Stimulated activated naive CD8-positive, alpha-beta T cell treated with anti-CD3 and anti-CD28 coated beads, Interleukin-15, Interleukin-2, amounts not matched to agents 100 ng/mL and 50 ng/mL, for 24 hours (primary cell): ENCODE measurements around the gene POLRMT.

ENCODE experiments used
- H3K27ac Mint-ChIP-seq: one replicate; pipeline ENCODE4 v1.8.0; 2021; ENCODE audit warnings: mild to moderate bottlenecking, mixed read lengths
- H3K27me3 Mint-ChIP-seq: one replicate; pipeline ENCODE4 v1.8.0; 2021; ENCODE audit warnings: mixed read lengths
- H3K36me3 Mint-ChIP-seq: one replicate; pipeline ENCODE4 v1.8.0; 2021; ENCODE audit warnings: low read depth, mixed read lengths
- H3K4me1 Mint-ChIP-seq: one replicate; pipeline ENCODE4 v1.8.0; 2021; ENCODE audit warnings: low read depth, mixed read lengths
- H3K4me3 Mint-ChIP-seq: one replicate; pipeline ENCODE4 v1.8.0; 2021; ENCODE audit warnings: mild to moderate bottlenecking, mixed read lengths
- H3K9me3 Mint-ChIP-seq: one replicate; pipeline ENCODE4 v1.8.0; 2021; ENCODE audit warnings: mixed read lengths

The POLRMT gene

DNA sequence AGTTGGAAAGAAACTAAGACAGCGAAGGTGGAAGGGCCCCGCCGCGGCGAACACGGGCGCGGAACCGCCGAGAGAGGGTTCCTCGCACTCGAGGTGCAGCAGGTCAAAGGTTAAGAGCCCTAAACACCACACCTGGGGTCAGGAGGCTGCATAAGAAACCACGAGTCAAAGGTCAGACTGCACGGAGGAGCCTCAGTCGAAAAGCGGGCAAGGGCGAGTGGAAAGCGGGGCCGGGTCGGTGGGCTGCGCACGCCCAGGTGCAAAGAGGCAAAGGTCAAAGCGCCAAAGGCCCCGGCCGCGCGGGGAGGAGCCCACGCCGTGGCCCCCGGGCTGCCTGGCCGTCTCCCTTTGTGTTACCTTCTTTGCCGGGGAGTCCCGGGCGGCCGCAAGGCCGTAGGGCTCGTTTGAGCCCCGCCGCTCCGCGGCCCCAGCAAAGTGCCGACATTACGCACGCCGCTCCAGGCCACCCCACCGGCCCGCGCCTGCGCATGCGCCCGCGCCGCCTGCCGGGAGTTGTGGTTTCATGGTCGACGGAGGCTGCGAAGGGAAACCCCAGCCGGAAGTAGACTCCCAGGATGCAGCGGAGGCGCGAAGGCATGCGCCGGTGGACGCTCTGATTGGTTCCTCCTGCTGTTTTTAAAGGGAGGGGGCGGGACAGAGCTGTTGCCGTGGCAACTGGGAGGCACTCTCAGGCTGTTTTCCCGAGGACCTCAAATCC is at the start of gene POLRMT:
POLRMT (minus strand) TSS at position 470 of the 718 bp plus-strand sequence; CDS start at position 445, 25 bp downstream.
- Mint-ChIP-seq H3K27ac (peak within 1 kb of the TSS; percentile 96), H3K36me3 (peaks cover 21% of the 10 kb centered on the region), H3K9me3 (no peaks in the 10 kb centered on the region), H3K4me3 (peak within 1 kb of the TSS; percentile 98), H3K27me3 (no peaks in the 10 kb centered on the region), H3K4me1 (peaks cover 43% of the 10 kb centered on the region)

DNA sequence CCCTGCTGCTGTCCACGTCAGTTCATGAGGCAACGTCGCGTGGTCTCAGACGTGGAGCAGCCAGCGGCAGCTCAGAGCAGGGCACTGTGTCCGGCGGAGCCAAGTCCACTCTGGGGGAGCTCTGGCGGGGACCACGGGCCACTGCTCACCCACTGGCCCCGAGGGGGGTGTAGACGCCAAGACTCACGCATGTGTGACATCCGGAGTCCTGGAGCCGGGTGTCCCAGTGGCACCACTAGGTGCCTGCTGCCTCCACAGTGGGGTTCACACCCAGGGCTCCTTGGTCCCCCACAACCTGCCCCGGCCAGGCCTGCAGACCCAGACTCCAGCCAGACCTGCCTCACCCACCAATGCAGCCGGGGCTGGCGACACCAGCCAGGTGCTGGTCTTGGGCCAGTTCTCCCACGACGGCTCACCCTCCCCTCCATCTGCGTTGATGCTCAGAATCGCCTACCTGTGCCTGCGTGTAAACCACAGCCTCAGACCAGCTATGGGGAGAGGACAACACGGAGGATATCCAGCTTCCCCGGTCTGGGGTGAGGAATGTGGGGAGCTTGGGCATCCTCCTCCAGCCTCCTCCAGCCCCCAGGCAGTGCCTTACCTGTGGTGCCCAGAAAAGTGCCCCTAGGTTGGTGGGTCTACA is 49.5 kb upstream of the POLRMT start:
- no peak overlapping the region for H3K4me3 Mint-ChIP-seq
- H3K27ac Mint-ChIP-seq: no peak overlapping the region
- peaks cover 5% of the 10 kb centered on the region for H3K4me1 Mint-ChIP-seq
- H3K9me3 Mint-ChIP-seq: no peaks in the 10 kb centered on the region
- H3K27me3 Mint-ChIP-seq: no peaks in the 10 kb centered on the region
- no peaks in the 10 kb centered on the region for H3K36me3 Mint-ChIP-seq

DNA sequence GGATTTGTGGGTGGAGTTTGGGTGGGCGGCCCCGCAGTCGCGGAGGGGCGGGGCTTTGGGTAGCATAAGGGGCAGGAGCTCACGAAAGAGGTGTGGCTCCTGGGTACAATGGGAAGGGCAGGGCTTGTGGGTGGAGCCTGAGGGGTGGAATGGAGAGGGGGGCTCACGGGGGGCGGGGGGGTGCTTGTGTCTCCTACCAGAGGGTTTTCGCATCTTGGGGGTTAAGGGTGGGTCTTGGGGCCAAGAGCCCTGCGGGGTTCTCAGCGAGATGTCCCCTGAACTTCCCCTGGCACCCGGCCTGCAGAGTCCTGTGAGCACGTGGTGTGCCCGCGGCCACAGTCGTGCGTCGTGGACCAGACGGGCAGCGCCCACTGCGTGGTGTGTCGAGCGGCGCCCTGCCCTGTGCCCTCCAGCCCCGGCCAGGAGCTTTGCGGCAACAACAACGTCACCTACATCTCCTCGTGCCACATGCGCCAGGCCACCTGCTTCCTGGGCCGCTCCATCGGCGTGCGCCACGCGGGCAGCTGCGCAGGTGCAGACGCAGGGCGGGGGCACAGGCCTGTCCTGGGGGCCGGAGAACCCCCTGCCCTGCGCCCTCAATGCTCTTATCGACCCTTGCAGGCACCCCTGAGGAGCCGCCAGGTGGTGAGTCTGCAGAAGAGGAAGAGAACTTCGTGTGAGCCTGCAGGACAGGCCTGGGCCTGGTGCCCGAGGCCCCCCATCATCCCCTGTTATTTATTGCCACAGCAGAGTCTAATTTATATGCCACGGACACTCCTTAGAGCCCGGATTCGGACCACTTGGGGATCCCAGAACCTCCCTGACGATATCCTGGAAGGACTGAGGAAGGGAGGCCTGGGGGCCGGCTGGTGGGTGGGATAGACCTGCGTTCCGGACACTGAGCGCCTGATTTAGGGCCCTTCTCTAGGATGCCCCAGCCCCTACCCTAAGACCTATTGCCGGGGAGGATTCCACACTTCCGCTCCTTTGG is 48.0 kb upstream of the POLRMT start:
- H3K27me3 Mint-ChIP-seq: no peaks in the 10 kb centered on the region
- peak overlapping the region; percentile 88 for H3K4me3 Mint-ChIP-seq
- no peaks in the 10 kb centered on the region for H3K36me3 Mint-ChIP-seq
- no peaks in the 10 kb centered on the region for H3K9me3 Mint-ChIP-seq
- peaks cover 5% of the 10 kb centered on the region for H3K4me1 Mint-ChIP-seq
- peak overlapping the region; percentile 99 for H3K27ac Mint-ChIP-seq

DNA sequence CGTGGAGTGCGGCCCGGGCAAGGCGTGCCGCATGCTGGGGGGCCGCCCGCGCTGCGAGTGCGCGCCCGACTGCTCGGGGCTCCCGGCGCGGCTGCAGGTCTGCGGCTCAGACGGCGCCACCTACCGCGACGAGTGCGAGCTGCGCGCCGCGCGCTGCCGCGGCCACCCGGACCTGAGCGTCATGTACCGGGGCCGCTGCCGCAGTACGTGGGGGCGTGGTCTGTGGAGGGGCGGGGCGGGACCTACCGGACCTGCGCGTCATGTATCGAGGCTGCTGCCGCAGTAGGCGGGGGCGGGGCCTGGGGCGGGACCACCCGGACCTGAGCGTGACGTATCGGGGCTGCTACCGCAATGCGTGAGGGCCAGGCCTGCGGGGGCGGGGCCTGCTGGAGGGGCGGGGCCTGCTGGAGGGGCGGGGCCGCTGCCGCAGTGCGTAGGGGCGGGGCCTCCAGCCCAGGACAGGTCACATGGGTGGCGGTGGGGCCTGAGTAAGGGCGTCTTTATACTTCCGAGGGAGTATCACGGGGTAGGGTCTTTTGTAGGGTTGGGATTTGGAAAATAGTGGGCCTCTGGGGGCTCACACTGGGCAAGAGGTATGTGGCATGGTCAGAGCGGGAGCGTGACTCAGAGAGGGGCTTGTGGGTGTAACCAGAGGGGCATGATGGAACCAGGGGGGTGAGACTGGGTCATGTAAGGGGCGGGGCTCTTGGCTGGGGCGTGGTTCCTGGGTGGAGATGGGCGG is 47.1 kb upstream of the POLRMT start:
- H3K27me3 Mint-ChIP-seq: peaks cover 1% of the 10 kb centered on the region
- H3K9me3 Mint-ChIP-seq: no peaks in the 10 kb centered on the region
- peak overlapping the region; percentile 99 for H3K27ac Mint-ChIP-seq
- H3K4me3 Mint-ChIP-seq: peak overlapping the region; percentile 88
- H3K36me3 Mint-ChIP-seq: no peaks in the 10 kb centered on the region
- peaks cover 6% of the 10 kb centered on the region for H3K4me1 Mint-ChIP-seq

DNA sequence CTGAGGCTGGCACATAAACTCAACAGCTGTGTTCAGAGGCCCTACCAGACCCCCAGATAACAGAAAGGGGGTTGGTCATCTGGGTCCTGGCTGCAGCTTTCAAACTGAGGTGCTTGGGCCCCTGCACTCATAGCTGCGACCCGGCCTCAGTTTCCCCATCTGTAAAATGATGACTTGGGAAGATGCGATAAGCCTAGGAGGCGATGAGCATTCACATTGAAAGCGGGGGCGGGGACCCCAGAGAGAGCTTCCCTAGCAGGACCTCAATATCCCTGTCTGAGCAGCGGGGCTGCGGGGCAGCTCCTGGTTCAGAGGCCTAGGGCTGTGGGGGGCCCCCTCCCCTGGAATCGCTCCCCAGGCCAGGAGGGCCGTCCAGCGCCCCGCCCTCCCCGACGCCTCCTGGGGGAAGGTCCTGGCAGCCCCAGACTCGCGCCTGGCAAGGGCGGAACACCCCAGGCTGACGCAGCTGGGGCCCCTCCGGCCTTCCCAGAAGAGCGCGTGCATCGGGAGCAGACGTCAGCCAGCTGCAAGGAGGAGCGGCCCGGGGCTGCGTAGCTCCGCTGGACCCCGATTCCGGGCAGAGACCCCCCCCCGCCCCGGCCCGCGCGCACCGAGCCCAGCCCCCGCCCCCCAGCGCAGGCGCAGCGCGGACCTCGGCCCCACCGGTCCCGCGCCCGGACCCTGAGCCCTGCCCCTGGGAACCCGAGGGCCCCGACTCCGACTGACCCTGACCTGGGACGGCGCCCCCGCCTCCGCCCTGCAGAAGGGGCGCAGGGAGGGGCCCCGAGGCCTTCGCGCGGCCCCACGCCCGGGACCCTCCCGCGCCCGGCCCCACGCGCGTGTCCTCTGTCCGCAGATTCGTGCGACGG is 46.3 kb upstream of the POLRMT start:
- H3K4me3 Mint-ChIP-seq: peak overlapping the region; percentile 73
- H3K27ac Mint-ChIP-seq: peak overlapping the region; percentile 52
- H3K27me3 Mint-ChIP-seq: peaks cover 7% of the 10 kb centered on the region
- H3K9me3 Mint-ChIP-seq: no peaks in the 10 kb centered on the region
- H3K36me3 Mint-ChIP-seq: no peaks in the 10 kb centered on the region
- H3K4me1 Mint-ChIP-seq: peaks cover 11% of the 10 kb centered on the region

DNA sequence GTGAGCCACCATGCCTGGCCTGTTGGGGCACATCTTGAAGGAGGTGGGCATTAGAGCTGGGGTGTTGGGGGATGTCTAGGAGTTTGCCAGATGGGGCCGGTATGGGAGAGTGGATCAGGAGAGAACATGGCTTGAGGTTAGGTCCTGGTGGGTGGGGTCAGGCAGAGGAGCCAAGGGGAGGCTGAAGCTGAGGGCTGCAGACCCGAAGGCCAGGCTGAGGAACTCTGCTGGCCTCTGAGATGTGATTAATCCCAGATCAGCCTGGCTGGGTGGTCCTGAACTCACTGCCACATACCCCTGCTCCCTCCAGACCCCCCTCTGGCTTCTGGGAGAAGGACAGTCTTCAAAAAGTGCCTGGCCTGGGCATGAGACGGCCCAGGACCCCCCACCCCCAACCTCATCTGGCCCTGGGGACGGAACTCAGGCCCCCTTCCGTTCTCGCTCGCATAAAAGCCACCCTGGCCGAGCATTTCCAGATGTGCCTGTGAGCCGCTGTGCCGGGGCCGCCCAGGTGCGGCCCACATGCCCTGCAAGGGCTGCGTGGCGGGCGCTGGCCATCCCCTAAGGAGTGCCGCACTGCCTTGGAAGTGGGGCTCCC is 45.6 kb upstream of the POLRMT start:
- H3K36me3 Mint-ChIP-seq: no peaks in the 10 kb centered on the region
- peaks cover 7% of the 10 kb centered on the region for H3K27me3 Mint-ChIP-seq
- no peaks in the 10 kb centered on the region for H3K9me3 Mint-ChIP-seq
- peaks cover 11% of the 10 kb centered on the region for H3K4me1 Mint-ChIP-seq
- H3K4me3 Mint-ChIP-seq: peak overlapping the region; percentile 73
- no peak overlapping the region for H3K27ac Mint-ChIP-seq

DNA sequence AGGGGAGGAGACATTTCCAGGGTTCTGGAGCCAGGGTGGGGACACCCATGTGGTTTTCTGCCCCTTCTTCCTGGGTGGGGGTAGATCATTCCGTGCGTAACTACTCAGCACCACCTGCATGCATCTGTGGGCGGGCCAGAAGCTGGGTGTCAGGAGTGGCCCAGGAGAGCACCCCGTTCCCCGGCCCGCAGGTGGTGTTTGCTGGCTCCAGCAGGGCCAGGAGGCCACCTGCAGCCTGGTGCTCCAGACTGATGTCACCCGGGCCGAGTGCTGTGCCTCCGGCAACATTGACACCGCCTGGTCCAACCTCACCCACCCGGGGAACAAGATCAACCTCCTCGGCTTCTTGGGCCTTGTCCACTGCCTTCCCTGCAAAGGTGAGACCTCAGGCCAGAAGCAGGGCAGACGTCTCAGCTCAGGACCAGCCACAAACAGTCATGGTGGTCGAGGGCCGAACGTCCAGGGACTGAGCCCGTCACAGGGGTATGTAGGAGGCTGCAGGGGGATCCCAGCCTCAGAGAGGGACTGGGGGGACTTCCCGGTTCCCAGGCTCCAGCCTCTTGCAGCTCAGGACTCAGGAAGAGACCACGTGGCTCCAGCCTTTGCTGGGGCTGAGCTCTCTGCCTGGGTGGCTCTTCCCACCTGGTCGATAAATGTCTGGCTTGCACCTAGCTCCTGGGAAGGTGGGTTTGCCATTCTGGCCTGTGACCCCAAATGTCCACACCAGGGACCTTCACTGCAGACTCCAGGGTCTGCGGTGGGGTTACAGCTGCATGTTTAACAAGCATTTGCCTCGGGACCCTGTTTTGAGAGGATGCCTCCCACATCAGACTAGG is 44.5 kb upstream of the POLRMT start:
- H3K9me3 Mint-ChIP-seq: no peaks in the 10 kb centered on the region
- peaks cover 7% of the 10 kb centered on the region for H3K27me3 Mint-ChIP-seq
- H3K4me1 Mint-ChIP-seq: peaks cover 11% of the 10 kb centered on the region
- H3K36me3 Mint-ChIP-seq: no peaks in the 10 kb centered on the region
- no peak overlapping the region for H3K27ac Mint-ChIP-seq
- H3K4me3 Mint-ChIP-seq: peak overlapping the region; percentile 7

DNA sequence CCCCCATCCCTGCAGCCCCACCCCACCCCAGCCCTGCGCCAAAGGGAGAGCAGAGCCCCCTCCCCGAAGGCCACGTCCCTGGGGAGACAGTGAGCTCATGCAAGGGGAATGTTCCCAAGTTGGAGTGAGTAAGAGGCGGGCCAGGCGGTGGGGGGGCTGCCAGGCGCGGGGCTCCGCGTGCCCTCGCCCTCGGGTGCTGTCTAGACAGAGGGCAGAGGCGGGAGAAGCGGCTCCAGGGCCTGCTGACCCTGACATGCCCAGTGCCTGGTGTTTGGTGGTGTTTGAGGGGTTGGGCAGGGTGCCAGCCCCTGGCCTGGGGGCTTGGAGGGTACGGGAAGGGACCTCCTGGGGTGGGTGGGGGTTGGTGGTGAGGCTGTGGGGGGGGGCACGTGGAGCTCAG is 43.9 kb upstream of the POLRMT start:
- H3K36me3 Mint-ChIP-seq: no peaks in the 10 kb centered on the region
- H3K27me3 Mint-ChIP-seq: peaks cover 7% of the 10 kb centered on the region
- H3K4me1 Mint-ChIP-seq: peaks cover 11% of the 10 kb centered on the region
- H3K9me3 Mint-ChIP-seq: no peaks in the 10 kb centered on the region
- no peak overlapping the region for H3K27ac Mint-ChIP-seq
- H3K4me3 Mint-ChIP-seq: no peak overlapping the region

DNA sequence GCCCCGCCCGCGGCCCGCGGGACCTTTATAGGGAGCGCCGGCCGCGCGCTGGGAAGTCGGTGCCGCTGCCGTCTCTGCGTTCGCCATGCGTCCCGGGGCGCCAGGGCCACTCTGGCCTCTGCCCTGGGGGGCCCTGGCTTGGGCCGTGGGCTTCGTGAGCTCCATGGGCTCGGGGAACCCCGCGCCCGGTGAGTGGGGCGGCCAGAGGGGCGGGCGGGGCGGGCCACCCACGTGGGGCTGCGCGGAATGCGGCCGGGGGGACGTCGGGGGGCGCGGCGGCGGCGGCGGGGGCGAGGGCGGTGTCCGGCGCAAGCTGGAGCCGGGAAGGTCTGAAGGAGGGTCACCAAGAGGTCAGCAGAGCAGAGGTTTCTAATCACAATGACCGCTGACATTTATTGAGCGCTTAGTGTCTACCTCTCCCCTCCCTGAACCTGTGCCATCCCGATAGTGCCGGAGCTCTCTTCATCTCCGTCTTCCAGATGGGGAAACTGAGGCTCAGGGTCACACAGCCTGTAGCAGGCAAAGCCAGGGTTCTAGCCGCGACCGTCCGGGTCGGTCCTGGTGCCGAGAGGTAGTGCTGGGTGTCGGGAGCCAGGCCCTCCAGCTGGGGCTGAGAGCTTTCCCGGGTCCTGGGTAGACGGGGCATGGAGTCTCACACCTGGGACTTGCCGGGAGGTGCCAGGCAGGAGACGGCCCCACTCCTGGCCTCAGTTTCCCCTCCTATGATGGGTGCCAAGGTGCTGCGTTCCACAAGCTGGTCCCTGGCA is 43.2 kb upstream of the POLRMT start, which contains the start of gene FSTL3:
FSTL3 (plus strand) TSS at position 54 of the 767 bp plus-strand sequence; CDS start at position 86, 32 bp downstream.
- Mint-ChIP-seq H3K27me3 (peaks cover 7% of the 10 kb centered on the region), H3K4me3 (no peak within 1 kb of the TSS), H3K4me1 (peaks cover 11% of the 10 kb centered on the region), H3K36me3 (no peaks in the 10 kb centered on the region), H3K9me3 (no peaks in the 10 kb centered on the region), H3K27ac (no peak within 1 kb of the TSS)

DNA sequence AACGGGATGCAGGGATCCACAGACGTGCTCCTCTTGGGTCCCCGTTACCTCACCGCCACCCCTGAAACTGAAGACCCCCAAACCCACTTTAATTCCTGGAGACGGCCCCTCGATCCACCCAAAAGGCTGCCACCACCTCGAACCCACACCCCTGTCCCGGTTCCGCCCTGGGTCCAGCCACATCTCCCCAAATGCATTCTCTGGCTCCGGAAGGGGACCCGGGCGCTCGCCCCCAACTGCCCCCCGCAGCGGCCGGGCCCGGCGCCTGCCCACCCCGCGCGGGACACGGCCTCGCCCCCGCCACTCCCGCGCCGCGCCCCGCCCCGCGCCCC is 42.6 kb upstream of the POLRMT start:
- no peaks in the 10 kb centered on the region for H3K9me3 Mint-ChIP-seq
- H3K36me3 Mint-ChIP-seq: no peaks in the 10 kb centered on the region
- peaks cover 11% of the 10 kb centered on the region for H3K4me1 Mint-ChIP-seq
- H3K4me3 Mint-ChIP-seq: no peak overlapping the region
- peaks cover 7% of the 10 kb centered on the region for H3K27me3 Mint-ChIP-seq
- H3K27ac Mint-ChIP-seq: no peak overlapping the region

DNA sequence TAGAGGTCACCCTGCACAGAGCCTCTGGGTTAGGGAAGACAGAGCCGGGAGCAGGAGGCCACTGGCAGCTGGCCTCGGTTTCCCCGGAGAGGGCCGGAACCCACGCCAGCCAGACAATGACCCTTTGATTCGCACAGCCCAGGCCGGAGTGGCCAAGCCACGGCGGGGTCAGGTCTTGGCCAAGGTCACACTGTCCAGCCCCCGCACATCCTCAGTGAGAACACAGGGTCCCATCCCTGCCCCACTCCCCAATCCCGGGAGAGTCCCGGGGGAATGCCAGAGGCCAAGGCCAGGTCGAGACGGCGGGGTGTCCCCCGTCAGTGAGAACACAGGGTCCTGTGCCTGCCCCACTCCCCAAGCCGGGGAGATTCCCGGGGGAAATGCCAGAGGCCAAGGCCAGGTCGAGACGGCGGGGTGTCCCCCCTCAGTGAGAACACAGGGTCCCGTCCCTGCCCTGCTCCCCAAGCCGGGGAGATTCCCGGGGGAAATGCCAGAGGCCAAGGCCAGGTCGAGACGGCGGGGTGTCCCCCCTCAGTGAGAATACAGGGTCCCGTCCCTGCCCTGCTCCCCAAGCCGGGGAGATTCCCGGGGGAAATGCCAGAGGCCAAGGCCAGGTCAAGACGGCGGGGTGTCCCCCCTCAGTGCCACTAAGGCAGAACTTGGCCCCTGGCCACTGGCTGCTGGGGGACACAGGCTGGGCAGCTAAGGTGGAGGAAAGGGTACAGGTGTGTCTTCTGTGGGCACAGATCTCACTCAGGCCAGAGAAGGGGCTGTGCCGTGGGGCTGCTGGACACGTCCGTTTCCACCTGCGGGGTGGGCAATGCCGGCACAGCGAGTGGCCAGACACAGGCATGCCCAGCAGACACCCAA is 41.2 kb upstream of the POLRMT start:
- no peaks in the 10 kb centered on the region for H3K36me3 Mint-ChIP-seq
- no peak overlapping the region for H3K4me3 Mint-ChIP-seq
- no peaks in the 10 kb centered on the region for H3K9me3 Mint-ChIP-seq
- no peak overlapping the region for H3K27ac Mint-ChIP-seq
- peaks cover 8% of the 10 kb centered on the region for H3K4me1 Mint-ChIP-seq
- H3K27me3 Mint-ChIP-seq: peaks cover 7% of the 10 kb centered on the region
